HL-60 (cell line): Measurements from ENCODE around the gene UBA6.

Source experiments
- DNase-seq, 2 experiments: peaks; one replicate each; pipeline ENCODE4 v3.0.0-alpha.2; 2010 to 2020; ENCODE audit warnings: low read depth in 1 of 2, low spot score in 1 of 2
- H3K27ac ChIP-seq: fragments of 250-450 bp; sonication (Bioruptor Pico); replicated peaks from 2 replicates; pipeline ENCODE4 v1.5.1; 2020; ENCODE audit warnings: mild to moderate bottlenecking, moderate library complexity
- H3K27me3 ChIP-seq: fragments of 250-450 bp; sonication (Bioruptor Pico); 2 replicates; pipeline ENCODE4 v1.5.1; 2021; ENCODE audit warnings: mild to moderate bottlenecking, moderate library complexity; ENCODE audit not compliant: insufficient read depth, poor library complexity, severe bottlenecking
- H3K4me3 ChIP-seq: replicated peaks from 2 replicates; pipeline ENCODE4 v1.5.1; 2011; ENCODE audit warnings: mild to moderate bottlenecking, control low read depth, low read length; ENCODE audit not compliant: insufficient read depth
- CTCF ChIP-seq: IDR thresholded peaks from one replicate; pipeline ENCODE4 v1.5.1; 2011; ENCODE audit warnings: low read length, control low read depth, inconsistent platforms; ENCODE audit not compliant: insufficient read depth
- GABPA ChIP-seq: IDR thresholded peaks from 2 replicates; pipeline ENCODE4 v1.6.1; 2012; ENCODE audit warnings: low read depth
- POLR2AphosphoS5 ChIP-seq: IDR thresholded peaks from 2 replicates; pipeline ENCODE4 v1.6.1; 2012; ENCODE audit warnings: low read depth
- REST ChIP-seq: IDR thresholded peaks from 2 replicates; pipeline ENCODE4 v1.6.1; 2012; ENCODE audit warnings: low read depth; ENCODE audit not compliant: insufficient replicate concordance
- SPI1 ChIP-seq: IDR thresholded peaks from 2 replicates; pipeline ENCODE4 v1.6.1; 2012; ENCODE audit warnings: low read depth, mild to moderate bottlenecking, borderline replicate concordance

Gene UBA6

GRCh38 chr4:67702166-67702565, 1.2 kb upstream of the UBA6 start:
- DNase-seq: no peak
- TF ChIP-seq SPI1: no peak
- TF ChIP-seq GABPA: no peak
- no peak for TF ChIP-seq POLR2AphosphoS5
- no peak for TF ChIP-seq REST
- TF ChIP-seq CTCF: no peak
- Histone ChIP-seq H3K27ac (peak overlapping the region; percentile 91), H3K27me3 (no peaks in the 10 kb centered on the region), H3K4me3 (peak overlapping the region; percentile 94)

- no peak for DNase-seq
- Histone ChIP-seq H3K27ac (peak overlapping the region; percentile 91), H3K4me3 (peak overlapping the region; percentile 94), H3K27me3 (no peaks in the 10 kb centered on the region)
- TF ChIP-seq POLR2AphosphoS5 (no peak), SPI1 (no peak), CTCF (no peak), GABPA (no peak), REST (no peak)
These were observed 529 bp upstream of the UBA6 start for GRCh38 chr4:67701517-67701850.

GRCh38 chr4:67700116-67700737, 728 bp downstream of the UBA6 start:
- H3K4me3 ChIP-seq: peak overlapping the region; percentile 94
- peak overlapping the region; percentile 91 for H3K27ac ChIP-seq
- DNase-seq: peak in 1 of 2 experiments; percentile 19
- TF ChIP-seq CTCF: no peak
- TF ChIP-seq SPI1: no peak
- TF ChIP-seq POLR2AphosphoS5: no peak
- TF ChIP-seq GABPA: no peak
- no peak for TF ChIP-seq REST
- H3K27me3 ChIP-seq: no peaks in the 10 kb centered on the region
